Dermis microvascular lymphatic vessel endothelial cell (primary cell): ENCODE measurements around the gene GLI3. TPM values are rescaled to one million over a fixed set of nuclear protein-coding genes. Genes with fewer than 3 reads are reported as not detected.

ENCODE experiments used
- DNase-seq, 2 donors: peaks; one replicate each; pipeline versions ENCODE4 v3.0.0 to v3.0.0-alpha.2; 2010; ENCODE audit warnings: low read depth in 2 of 2
- total RNA-seq: library from RNA; depleted of rRNA; stranded (reverse); fragments of >200 nt; gene quantifications from 2 replicates; pipeline ENCODE4 v1.2.1, GENCODE V29; 2014

GLI3 gene
- total RNA-seq, 1 donor from 2014 or later: 0.26 TPM

DNA sequence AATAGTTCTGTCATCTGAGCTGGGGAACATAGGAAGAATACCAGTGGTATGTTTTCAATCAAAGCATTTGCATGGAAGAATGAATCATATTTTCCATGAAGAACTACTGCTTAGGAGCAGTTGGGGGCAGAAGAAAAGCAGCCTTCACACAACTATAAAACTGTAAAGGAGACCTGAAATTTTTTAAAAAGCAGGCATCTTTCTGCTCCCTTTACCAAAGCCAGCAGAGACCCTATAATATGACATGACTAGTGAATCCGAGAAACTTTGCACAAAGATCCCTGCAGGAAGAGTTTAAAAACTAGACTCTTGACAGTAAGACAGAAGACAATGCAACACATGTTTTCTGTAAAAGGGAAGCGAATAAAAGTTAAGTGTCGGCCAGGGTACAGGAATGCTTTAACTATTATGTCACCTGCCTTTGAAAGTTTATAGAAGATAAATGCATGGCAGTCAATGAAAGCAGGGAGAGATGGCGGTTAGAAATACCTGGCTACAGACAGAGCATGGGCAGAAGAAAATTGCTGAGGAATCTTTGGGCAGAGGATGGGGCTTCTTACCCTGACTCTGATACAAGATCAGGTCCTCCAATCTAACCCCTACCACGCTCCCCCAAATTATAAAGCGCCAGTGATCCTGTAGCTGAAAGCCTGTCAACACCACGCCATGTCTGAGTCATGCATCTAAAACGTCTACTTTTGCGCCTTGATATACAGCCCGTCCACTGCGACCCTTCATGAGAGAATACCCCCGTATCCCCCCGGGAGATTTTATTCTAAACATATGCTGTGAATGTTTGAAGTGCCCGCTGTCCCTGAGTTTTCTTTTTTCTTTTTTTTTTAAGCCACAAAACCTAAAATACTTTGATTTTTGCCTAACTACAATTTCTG lies 93.1 kb downstream of the GLI3 start:
- DNase-seq: peak in 1 of 2 donors; percentile 24

DNA sequence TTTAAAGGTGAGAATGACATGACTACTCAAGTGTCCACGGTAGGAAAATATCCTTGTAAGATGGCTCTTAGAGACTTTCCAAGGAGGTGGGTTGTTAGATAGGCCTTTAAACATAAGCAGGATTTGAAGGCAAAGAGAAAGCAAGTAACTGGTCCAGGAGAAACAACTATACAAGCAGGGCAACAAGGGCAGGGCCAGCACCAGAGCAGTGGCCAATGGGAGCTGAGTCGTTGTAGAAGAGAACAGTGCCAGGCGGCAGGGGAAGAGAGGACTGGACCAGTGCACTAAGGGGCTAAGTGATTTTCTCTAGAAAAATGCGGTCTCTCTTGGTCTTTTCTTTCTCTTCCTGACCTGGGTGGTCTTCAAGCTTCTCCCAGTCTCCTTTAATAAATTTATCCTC lies 94.9 kb downstream of the GLI3 start:
- no peak for DNase-seq

DNA sequence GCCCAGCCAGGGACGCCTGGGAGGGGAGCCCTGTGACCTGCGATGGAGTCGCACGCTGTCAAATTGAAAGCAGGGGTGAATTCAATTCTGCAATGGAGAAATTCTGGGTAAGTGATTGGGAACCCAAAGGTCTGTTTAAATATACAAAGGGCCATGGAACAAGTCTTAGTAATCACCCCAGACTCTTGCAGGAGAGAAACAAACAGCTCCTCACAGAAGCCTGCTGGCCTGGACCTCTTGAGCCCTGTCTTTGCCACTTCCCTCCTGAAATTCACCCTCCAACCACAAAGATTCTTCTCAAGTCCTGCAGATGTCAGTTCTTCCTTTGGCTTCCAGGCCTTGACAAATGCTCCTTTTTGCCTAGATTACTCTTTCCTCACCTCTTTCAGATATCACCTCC lies 97.3 kb downstream of the GLI3 start:
- no peak for DNase-seq

DNA sequence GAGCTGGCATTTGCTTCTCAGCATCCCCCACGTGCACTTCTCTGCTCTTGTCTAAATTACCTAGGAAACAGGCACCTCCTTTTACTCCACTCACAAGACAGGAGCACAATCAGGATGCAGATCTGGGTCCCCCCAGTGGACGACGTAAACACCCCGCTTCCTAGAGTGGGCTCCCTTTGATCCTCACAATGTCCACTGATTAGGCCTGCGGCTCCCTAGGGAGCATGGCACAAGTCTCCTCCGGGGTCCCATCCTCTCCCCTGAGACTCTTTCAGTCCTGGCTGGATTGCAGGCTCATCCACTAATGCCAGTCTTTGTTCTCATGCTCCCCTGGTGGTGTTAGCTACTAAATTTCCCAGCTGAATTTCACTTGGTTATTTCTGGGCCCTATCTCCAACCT lies 98.3 kb downstream of the GLI3 start:
- no peak for DNase-seq

DNA sequence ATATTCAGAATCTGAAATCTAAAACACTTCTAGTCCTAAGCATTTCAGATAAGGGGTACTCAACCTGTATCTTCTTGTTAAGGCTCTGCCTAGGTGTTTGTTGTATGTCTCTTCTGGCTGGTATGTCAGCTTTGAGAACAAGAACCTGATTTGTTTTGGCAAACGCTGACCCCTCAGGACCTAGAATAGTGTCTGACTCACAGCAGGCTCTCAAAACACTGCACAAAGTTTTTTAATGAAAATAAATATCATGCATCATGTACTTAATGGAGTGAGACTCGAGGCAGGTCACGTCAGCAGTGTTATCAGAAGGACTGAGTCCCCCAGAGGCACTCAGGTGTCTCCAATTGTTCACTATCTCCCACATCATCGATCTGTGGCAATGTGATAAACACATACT lies 99.1 kb downstream of the GLI3 start:
- DNase-seq: peak in 1 of 2 donors; percentile 36

DNA sequence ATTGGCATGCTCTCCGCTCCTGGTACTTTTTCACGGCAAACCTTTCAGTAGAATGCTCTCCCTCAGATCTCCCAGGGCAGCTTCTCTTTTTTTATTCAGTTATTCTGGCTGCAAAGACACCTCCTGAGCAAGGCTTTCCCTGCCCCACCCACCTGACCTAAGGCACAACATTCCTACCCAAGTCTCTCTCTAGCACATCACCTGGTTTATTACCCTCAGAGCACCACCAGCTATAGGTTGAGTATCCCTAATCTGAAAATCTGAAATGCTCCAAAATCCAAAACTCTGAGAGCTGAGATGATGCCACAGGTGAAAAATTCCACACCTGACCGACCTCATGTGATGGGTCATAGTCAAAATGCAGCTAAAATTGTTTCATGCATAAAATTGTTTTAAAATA lies 99.6 kb downstream of the GLI3 start:
- DNase-seq: no peak

DNA sequence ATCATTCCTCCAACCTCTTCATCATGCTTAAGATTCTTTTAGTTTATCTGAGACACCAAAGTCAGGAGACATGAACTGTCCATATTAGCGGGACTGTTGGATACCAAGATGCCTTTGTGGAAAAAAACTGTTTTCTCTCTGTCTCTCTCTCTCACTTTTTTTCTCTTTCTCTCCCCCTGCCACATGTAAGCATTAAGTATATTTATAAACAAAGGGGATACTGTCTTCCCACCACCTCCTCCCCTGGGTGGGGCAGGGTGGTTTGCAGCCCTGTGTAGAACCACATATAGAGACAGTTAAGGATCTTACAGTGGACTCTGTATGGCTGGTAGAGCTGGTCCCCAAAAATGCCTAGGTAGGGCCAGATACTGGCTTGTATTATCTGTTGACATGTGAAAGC lies 101.3 kb downstream of the GLI3 start:
- no peak for DNase-seq

DNA sequence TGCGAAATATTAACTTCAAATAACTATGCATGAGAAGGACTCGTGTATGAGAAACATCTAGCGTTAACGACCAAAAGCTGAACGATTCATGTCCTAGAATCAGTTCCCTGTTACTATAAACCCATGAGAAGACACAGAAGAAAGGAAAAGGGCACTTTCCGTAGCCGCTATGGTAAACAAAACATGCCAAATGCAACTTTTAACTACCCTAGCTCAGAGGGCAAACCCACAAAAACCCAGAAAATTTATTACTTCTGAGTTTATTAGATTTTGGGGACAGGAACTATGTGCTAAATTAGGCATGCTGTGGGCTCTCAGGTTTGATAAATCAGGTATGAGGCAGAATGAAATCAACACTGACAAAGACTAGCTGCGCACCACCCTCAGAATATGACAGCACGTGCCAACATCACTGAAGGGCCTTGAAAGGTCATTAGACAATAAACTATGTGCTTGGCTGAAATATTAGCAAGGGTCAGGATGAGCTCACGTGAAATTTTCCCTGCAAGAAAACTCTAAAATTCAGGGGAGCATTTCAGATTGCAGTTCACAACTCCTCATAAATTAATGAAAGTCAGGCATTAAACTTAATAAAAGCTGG lies 102.6 kb downstream of the GLI3 start:
- no peak for DNase-seq

DNA sequence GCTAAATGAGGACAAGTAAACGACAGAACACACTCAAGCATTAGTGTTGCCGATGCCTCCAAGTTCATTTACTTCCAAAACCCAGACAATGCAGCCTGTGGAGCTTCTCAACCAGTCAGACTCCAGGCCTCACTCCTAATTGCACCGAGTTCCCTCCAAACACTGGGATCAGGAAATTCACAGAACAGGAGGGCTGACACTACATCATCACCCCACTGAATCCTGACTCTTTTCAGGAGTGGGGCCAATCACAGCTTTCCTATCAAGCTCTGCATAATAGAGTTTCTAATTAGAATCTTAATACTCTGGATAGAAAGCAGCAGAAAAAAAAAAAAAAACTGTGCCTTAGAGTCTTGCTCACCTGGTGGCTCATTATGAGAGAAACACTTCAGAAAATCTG lies 103.7 kb downstream of the GLI3 start:
- no peak for DNase-seq

DNA sequence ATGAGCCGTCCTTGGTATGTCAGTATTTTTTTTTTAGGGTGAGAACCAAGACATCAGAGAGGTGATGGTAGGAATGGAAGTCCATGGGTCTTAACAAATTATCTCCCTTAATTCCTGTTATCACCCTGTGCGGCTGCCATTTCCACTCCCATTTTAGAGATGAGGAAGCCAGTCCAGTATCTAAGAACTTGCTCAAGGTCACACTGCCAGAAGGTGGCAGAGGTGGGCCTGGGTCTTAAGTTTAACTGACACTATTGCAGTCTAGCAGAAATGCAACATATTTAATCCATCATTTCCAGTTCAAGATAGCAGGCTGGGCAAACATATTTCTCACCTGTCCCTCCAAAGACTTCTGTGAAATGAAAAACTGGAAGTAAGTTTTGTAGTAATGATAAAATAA lies 108.3 kb downstream of the GLI3 start:
- peak in 1 of 2 donors; percentile 44 for DNase-seq

DNA sequence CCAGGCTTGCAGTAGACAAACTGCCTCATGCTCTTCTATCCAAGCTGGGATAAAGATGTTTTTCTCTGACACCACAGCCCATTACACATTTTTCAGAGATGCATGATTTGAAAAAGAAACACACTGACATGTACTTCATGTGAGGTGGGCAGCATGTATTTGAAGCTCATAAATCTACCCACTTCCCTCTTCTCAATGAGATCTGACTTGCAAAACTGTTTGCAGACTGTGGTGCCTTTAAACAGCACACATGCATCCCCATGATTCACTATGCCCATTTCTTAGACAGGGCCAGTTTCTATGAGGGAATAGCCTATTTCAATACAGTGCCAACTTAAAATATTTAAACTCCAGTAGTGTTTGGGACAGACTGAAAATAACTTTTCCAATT lies 109.8 kb downstream of the GLI3 start:
- DNase-seq: no peak

DNA sequence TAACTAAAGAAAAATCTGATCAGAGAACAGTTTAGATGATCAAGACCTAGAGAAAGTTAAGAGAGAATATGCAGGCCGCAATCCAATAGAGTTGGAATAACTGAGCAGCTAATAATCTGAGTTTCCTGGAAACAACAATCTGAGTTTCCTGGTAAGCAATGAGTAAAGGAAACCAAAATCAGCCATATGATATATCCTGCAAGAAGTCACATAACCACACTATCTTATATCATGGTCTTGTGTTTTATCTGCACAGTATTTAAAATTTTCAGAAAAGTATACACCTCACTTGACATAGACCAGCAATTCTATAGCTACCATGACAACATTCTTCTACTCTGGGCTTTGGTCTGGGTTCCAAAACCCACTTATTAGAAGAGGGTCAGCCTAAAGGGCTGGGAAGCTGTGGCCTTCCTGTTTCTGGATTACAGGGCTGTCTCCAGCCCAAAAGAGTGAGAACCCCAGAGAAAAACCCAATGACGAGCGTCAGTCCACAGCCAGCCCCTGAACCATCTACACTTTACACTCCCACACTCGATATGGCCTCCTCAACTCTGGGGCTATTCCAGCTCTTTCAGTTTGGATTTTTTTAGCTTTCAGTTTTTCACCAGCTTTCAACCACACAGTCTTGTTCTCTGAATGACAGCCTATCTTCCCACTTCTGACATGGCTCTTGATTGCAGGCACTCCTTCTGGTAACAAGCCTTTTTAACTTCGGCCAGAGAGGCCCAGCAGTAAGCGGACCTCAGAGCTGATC lies 110.4 kb downstream of the GLI3 start:
- DNase-seq: no peak

DNA sequence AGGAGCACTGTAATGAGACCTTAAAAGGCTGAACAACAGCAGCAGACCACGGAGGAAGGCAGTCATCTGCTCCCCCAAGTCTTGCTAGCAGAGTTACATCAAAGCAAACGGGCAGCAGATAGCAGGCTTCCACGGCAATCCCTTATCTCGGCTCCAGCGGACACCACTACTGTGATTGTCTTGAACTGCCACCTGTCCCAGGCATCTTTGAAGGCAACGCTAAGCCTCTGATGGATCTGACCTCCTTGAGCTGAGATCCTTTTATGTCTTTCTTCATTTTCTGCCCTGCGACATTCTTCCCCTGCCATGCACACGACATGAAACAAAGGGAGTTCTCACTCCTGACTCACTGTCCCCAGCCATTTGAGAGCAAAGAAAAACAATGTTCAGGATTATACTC lies 111.7 kb downstream of the GLI3 start:
- DNase-seq: no peak

DNA sequence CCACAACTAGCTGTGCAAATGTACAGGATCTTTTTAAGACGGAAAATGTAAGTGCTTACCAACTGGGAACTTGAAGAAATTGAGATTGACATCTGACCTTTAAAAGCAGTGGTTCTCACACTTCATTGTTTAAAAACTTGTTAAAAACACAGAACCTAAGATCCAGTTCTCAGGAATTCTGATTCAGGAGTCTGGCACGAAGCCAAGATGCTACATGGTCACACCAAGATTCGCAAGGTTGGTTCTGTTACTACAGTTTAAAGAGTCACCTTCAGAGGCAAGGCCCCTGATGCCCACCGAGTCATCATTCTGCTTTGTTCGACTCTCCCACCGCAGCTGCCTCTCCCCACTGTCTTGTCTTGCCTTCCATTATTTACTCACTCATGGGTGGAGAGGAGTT lies 113.3 kb downstream of the GLI3 start:
- DNase-seq: peak in 1 of 2 donors; percentile 7

DNA sequence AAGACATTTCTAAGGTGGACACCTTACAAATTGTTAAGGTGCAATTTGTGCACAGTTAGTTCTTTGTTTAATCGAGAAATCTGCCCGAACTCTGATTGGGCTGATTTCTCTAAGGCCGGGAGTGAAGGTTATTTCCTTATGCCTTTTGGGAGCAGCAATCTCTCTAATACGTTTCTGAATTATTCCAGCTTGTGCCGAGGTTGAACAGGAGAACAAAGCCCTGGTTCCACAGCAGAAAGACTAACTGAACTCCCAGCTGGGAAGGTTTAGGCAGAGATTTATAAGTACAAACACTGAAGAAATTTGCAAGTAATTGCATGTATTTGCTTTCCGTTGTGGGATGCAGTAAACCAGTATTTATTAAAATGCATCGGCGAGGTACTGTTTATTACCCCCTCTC lies 116.8 kb downstream of the GLI3 start:
- DNase-seq: no peak

DNA sequence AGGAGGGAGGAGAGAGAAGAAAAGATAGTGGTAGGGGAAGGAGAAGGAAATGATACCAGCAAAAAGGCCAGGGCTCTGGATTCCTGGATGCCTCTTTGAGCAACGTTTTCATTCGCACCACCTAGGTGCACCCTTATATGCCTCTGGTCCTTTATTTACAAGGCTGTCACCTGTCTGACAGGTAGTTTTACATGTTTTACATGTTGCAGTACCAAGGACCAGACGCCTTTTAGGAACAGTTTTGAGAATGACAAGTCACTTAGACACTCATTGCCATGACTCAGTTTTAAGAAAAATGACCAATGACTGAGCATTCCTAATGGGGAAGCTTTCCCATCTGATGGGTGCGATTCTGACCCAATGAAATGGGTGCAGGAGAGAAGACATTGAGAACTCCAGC lies 119.8 kb downstream of the GLI3 start:
- DNase-seq: no peak

DNA sequence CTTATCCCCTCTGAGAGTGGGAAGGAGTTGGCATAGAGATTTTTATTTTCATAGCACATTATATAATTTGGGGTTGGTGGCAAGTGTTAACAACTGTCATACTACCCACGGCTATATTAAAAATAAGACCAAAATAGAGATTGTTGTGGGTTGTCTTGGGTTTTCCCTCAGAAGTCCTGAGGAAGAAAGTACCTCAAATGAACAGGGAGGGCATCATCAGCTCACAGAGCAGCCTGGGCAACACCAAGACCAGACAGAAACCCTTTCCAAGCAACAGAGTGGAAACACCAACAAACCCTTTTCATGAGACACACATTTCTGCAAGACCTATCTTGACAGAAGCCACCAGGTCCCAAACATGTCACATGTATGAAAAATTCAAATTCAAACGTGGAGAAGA lies 121.2 kb downstream of the GLI3 start:
- DNase-seq: no peak

DNA sequence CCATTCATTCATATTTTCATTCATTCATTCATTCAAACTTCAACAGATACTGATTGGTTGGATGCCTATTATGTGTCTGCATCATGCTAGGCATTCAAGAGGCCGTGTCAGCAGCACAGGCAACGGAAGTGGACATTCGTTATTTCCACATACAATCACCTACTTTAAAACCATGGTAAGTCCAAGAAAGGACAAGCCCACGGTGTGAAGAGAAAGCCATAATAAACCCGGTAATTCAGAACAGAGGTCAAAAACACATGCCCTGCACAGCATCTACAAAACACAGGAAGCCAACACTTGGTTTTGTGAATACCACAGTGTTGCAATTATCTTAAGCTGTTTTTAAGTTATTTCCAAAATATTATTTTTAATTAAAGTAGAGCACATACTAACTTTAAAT lies 126.7 kb downstream of the GLI3 start:
- no peak for DNase-seq

DNA sequence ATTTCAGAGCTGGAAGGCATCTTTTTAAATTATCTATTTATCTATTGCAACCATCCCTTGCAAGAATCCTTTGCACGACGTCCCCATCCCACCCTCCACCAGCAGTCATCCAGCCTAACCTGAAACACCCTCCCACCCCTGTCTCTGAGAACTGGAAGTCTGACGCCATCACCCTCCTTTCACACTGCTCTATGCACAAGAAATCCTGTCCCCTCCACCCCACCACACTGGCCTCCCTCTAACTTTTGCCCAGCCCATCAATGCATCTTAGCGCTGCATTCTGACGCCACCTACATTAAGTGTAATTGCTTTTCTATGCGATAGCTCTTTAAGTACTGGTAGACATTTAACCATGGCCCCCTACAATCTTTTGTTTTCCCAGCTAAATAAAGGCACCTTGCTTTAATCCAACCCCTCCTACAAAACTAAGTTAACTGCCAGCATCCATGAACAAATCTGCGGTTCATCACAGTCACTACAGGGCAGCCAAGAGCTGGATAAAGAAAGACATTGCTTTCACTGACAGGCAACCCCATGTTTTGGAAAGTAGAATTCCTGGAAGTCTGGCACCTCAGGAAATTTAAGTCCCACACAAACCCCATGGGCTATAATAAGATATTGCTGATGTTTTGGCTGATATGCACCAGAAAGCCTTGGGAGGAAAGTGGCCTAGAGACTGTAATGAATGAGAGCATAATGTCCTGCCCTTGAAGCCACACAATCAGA lies 128.0 kb downstream of the GLI3 start:
- no peak for DNase-seq

DNA sequence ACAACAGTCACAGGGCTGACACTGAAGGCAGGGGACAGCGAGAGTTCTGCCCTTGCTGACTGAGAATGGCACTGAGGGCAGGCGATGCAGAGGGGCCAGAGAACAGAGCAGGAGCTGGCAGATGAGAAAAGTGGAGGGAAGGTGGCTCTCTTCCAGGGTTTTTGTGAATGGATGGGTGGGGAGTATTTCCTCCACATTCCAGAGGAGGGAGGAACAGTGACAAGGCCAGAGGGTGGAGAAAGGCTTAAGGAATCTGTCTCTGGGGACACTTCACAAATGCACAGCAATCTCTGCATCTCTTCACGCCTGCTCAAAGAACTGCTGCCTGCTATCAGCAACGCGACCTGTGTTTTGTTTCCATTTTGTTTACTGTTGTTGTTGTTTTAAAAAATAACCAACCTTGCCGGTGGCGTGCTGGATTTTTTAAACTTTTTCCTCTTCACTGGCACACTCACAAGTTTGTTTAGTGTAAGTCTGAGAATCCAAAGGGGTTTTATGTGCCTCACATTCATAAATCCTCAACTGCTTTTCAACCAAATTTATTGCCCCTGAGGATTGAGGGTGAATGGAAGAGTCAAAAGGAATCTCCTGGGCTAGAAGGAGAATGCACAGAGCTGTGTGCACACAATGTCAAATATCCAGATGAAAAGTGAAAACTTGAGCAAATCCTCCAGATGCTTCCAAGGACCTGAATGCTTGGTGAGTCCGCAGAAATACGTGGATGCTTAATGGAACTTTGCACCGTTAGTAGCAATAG lies 129.3 kb downstream of the GLI3 start:
- DNase-seq: no peak

DNA sequence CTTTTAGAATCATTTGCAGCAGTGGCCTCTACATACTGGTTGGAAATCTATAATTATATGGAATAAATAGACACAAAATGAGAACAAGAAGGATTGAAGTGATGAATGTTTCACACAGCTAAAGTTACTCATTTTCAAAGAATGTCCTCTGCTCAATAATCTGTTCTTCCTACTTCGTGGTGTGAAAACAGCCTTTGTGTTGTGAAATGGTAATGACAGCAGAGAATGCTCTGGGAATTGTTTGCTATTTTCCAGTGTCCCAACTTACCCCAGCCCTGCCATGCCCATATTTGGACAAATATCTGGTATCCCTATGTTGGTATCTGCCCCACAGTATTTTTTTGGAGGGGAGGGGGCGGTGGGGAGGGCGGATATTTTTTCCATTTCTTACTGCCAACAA lies 130.4 kb downstream of the GLI3 start:
- no peak for DNase-seq
